GM19397 (cell line): ENCODE results near the gene PDE4DIP.
"Not testable (repeated sequence)": the region's sequence is repeated elsewhere in the genome, so short reads cannot be mapped to it uniquely, and the experiment has no call there.

ENCODE experiments used
- ATAC-seq: cut with Tn5 transposase; IDR thresholded peaks from one replicate; pipeline ENCODE4 v1.9.1; 2021; ENCODE audit warnings: mild to moderate bottlenecking, moderate library complexity; ENCODE audit not compliant: unreplicated experiment

PDE4DIP gene

DNA sequence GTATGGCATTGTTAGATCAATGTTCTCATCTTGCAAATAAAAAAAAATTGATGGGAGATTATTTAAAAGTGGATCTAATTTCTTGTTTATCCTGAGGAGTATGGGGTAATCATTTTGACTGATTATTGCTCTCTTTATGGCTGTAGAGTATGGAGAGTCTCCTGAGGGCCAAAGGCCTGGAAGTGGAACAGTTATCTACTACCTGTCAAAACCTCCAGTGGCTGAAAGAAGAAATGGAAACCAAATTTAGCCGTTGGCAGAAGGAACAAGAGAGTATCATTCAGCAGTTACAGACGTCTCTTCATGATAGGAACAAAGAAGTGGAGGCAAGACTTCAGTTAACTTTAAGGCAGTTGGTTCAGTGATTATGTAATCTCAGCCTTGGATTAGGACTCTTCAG lies 123.4 kb downstream of the PDE4DIP start:
- ATAC-seq = not testable (repeated sequence)

DNA sequence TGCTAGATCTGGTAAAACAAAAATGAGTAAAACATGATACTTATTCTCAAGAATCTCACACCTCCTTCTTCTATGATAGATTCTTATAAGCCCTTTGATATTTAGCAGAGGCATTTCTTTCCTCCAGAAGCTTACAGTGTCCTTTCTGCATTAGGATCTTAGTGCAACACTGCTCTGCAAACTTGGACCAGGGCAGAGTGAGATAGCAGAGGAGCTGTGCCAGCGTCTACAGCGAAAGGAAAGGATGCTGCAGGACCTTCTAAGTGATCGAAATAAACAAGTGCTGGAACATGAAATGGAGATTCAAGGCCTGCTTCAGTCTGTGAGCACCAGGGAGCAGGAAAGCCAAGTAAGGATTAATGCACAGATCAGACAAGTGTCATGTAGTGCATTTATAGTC lies 124.5 kb downstream of the PDE4DIP start:
- not testable (repeated sequence) for ATAC-seq

DNA sequence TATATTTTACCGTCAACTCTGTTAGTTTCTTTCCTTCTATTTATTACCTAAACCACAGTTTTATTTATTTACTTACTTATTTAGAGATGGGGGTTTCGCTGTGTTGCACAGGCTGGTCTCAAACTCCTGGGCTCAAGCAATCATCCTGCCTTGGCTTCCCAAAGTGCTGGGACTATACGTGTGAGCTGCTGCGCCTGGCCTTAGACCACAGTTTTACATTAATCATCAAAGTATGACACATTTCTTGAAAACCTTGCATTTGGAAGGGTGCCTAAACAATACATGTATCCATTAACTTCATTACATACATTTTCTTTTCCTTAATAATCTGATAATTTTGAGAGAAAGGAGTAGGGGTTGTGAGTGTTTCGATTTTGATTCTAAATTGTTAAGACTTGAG lies 124.9 kb downstream of the PDE4DIP start:
- ATAC-seq = not testable (repeated sequence)

DNA sequence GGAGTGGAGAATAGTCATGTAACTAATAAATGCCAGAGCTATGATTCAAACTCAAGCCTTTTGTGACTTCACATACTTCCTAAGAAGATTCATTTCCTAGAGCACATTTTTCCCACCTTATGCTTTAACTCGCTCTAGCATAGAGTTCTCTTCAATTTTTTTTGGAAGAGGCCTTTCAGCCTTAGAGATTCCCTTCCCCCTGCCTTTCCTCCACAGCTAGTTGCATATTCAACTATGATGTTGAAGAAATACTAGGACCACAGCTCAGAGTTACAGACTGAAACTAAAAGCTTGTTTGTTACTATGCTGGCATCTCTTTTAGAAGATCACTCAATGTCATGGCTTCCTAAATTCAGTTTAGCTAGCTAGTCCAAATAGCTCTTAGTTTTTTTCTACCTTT lies 131.2 kb downstream of the PDE4DIP start:
- ATAC-seq = not testable (repeated sequence)

DNA sequence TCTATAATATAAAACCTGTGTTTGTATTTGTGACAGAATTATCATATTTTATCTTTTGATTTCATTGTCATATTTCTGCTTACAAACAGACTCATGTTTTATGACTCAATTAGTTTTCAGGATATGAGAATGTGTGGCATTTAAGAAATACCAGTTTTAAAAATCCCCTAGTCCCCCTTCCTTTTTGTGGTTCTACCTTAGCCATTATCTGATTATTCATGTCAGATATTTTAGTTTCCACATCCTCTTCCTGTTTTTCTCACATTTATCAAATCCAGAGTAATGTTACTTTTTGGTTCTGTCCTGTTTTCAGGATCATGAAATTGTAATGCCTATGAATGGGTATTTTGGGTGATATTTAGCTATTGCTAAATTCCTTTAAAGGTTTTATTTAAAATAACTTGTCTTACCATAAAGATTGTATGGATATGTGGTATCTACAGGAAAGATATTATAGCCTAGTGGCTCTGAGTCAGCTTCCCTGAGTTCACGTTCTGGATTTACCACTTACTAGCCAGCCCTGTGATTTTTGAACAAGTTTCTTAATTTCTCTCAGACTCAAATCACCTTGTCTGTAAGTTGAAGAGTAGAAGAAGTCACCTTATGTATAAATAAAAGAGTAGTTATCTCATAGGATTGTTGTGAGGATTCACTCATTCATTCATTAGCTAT lies 131.8 kb downstream of the PDE4DIP start:
- not testable (repeated sequence) for ATAC-seq

DNA sequence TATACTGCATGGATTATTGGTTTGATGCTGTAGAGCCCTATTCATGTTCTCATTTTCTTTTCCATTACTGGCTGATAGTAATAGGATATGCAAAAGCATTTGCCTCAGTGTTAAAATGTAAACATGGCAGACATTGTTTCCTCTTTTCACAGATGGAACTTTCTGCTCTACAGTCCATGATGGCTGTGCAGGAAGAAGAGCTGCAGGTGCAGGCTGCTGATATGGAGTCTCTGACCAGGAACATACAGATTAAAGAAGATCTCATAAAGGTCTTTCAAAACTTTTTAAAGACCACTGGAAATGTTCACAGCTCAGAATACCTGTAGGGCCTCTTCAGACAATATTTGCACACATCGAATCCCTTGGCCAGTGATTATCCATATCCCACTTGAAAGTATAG lies 133.6 kb downstream of the PDE4DIP start:
- ATAC-seq = not testable (repeated sequence)

DNA sequence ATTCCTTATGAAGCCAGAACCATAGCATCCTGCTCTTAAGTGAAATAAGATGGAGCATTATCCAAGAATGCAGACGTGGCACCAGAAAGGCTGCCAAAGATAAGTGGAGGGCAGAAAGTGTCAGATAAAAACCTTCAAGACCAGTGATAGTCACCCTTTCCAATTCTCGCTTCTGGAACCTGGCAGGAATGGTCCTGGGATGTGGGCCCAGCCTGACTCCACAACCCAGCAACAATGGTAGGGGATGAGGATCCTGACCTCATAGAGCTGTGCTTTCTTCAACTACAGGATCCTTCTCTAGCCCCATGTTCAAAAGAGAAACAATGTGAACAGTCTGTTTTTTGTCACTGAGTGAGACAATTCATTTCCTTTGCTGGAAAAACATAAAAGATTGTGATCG lies 145.2 kb downstream of the PDE4DIP start:
- ATAC-seq = not testable (repeated sequence)

DNA sequence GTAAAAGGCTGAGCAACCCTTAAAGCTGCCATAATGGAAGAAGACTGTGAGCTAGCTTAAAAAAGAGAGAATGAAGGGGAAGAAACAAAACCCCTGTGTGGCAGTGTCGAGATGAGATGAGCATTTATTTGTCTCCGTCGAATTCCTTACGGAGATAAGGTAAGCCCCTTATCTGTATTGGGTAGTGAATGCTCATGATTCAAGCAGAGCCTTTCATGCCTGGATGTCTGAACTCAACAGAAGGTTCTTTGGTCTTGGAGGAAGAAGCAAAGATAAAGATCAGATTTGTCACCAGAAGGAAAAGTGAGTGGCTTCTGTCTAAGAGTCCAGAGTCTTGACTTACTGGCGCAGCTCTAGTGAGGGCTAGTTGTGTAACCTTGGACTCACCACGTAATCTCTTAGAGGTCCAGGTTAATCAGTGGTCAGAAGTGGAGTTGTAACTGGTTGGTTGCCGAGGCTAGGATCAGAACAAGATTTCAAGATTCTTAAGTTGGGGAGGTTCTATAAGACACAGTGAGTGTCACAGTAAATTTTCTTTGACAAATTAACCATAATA lies 146.1 kb downstream of the PDE4DIP start:
- not testable (repeated sequence) for ATAC-seq

DNA sequence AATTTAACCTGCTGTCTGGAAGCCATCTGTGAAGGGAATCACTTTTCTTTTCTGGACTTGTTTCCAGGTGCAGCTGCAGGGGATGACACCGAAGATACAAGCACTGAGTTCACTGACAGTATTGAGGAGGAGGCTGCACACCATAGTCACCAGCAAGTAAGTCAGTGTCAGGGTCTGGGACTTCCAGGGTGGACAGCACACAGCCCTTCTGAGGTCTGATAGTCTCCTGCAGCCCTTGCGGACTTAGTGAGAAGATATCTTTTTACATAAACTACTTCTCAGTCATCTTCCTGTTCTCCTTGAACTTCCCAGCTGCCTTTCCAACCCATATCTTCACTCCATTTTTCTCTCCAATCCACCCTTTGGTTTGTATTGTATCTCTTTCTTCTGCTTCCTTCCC lies 147.6 kb downstream of the PDE4DIP start:
- ATAC-seq = not testable (repeated sequence)

DNA sequence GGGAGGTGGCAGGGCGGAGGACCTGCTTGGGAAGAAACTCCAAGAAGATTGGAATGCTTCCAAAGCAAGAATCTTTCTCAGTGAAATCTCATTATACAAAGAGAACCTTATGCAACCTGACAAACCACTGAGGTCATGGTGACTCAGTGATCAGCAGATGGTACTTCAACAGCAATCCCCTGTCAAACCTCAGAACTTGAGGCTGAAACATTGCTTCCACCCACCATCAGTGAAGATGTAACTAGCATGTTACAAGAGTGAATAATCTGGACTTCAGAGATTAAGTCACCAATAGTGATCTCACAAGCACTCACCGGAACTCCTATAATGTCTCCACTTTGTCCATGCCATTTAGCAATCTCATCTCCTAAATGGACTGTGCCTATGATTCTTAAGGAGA lies 148.1 kb downstream of the PDE4DIP start:
- not testable (repeated sequence) for ATAC-seq

DNA sequence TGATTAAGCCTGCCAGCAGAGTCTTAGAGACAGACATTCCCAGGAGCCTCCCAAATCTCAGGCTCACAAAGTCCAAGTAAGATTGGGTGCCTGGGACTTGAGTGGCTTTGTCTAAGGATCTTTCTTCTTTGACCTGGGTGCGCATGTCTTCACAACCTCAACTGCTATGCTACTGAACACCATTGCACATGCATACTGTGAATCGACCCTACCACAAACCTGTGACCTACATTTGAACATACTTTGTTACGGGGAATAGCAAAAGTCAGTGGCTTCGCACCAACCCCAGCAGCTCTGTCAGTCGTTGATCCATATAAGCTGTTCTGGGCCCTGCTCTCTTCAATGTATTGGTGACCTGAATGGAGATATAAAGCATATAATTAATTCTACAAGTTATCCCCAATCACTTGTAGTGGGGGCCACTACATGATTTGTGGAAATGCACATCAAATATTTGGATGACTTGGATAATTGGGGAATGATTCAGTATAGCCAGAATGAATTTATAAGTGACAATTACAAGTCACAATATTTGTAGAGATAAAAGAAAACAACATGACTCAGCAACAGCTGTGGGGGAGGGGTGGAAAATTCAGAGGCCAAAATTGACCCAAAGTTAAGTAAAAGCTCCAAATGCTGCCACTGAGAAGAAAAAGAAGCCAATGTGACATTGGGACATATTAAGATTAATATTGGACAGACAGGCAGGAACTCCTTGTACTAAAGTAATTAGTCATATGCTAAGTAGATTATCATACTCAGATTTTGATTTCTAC lies 152.4 kb downstream of the PDE4DIP start:
- not testable (repeated sequence) for ATAC-seq

DNA sequence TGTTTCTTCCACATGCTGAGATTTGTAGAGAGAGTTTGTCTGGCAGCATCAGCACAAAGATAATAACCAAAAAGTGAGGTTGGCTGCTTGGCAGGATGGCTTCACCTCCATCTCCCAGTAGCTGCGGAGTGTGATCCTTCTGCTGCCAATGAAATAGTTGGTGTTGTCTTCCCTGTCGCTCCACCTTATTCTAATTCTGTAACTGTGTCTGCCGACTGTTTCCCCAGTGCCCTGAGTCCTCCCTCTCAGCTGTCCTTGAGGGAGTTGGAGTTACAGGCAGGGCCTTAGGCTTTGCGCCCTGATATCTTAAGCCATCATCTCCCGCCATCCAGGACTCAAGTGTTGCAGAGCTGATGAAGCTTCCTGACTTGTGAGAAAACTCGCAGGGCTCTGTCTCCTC lies 153.2 kb downstream of the PDE4DIP start:
- ATAC-seq = not testable (repeated sequence)

DNA sequence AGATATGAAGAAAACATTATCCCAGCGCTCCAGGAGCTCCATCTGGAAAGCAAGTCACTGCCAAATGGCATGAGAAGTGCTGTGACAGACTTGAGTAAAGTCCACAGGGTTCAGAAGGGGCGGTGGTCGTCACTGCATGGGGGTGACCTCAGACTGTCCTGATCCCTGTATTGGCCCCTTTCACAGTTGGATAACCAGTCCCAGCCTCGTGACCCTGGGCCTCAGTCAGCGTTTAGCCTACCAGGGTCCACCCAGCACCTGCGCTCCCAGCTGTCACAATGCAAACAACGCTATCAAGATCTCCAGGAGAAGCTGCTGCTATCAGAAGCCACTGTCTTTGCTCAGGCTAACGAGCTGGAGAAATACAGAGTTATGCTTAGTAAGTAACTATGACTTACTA lies 158.4 kb downstream of the PDE4DIP start:
- ATAC-seq = not testable (repeated sequence)

DNA sequence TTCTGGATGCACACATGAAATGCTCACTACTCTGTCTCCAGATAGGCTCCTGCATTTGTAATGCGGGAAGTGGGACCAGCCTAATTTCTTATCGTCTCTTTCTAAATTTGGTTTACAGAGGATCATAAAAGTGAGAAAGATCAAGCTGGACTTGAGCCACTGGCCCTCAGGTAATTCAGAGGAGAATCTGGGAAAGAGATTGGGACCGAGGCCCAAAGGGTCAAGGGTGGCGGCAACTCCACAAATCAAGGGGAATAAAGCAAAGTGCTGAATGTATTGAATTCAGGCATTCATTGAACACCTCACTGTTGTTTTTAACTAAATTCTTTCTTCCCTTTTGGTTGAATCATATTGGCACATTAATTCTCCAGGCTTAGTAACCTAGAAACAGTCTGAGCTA lies 164.1 kb downstream of the PDE4DIP start:
- ATAC-seq = not testable (repeated sequence)

DNA sequence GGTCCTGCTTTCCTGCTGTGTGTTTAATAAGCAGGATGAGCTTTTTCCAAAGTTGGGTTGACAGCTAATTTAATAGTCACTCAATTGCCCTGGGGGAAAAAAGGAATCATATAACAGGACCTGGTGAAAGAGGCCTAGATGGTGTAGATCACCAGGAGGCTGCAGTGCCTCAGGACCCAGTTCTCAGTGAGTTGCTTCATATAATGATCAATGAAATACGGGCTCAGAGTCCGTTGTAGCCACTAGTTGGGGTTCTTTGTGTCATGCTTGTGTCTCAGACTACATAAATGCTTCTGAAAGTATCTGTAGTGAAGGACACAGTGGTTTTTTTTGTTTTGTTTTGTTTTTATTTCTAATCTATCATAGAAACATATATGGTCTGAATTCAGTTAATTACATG lies 164.5 kb downstream of the PDE4DIP start:
- not testable (repeated sequence) for ATAC-seq

DNA sequence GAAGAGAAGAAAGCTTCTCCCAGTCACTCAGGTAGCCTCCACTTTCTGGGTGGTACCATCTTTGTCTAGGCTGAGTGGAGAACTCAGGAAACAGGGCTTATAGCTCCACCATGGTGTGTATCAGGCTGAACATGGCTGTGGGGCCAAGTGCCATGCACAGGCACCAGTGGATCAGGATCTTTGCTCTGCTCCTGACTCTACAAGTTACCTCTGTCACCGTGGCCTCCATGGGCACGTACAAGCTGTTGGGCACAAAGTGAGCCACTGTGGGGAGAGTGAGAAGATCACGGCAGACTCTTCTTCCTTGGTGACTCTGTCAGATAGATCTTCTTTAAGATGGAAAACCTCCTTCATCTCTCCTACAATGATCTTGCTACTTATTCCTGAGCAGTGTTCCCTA lies 165.5 kb downstream of the PDE4DIP start:
- ATAC-seq = not testable (repeated sequence)

DNA sequence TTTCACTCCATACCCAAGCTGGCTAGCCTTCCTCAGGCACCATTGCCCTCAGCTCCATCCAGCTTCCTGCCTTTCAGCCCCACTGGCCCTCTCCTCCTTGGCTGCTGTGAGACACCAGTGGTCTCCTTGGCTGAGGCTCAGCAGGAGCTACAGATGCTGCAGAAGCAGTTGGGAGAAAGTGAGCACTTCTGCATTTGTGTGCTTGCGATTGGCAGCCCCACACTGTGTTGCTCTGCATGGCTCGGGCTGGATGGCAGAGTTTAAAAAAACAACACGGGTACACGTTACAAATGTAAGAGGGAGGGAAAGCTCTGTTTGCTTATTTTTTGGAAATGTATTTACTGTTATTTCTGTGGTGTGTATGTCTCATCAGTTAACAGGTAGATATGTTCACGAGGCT lies 168.4 kb downstream of the PDE4DIP start:
- ATAC-seq = not testable (repeated sequence)

DNA sequence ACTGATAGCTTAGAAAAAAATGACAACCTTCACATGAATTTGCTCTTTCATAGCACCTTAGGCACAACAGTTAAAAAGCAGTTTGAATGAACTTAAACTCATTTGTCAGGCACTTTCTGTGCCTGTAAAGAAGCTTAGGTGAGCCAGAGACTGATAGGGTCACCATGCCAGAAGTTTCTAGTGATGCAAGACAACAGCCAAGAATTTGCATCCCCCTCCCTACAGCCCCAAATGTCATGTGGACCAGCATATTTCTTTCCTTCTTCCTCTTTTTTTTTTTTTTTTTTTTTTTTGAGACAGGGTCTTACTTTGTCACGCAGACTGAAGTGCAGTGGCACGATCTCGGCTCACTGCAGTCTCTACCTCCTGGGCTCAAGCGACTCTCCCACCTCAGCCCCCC lies 169.3 kb downstream of the PDE4DIP start:
- not testable (repeated sequence) for ATAC-seq

DNA sequence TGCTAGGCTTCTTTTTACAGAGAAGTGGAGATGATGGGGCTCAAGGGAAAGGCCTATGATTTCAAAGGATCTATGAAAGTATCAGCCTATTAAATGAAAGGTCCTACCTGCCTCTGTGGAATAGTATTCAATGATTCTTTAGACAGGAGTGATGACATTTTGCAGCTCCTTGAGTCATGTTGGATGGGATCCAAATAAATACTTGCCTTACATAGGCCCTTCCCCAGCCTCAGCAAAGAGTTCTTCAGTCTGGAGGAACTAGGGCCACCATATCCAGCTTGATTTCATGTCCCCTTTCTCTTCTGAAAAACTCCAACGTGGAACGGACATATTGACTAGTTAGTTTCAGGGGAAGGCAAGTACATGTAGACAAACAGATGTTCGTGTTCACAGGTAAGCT lies 171.3 kb downstream of the PDE4DIP start:
- ATAC-seq = not testable (repeated sequence)

DNA sequence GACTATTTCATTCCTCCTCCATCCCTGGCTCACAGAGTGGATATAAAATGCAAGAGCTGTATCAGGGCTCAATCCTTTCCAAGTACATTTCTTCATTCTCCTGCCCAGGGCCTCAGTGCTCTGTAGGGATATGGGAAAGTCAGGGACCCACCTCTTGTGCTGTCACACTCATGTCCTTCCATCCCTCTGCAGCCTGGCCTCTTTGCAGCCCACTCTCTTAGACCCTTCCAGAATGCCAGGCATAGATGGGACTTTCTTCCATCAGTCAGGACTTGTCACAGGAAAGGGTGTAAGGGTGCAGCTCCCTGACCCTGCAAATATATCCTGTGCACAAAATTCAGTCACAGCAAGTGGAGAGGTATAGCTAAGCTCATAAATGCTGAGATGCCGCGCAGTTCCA lies 172.4 kb downstream of the PDE4DIP start:
- not testable (repeated sequence) for ATAC-seq

DNA sequence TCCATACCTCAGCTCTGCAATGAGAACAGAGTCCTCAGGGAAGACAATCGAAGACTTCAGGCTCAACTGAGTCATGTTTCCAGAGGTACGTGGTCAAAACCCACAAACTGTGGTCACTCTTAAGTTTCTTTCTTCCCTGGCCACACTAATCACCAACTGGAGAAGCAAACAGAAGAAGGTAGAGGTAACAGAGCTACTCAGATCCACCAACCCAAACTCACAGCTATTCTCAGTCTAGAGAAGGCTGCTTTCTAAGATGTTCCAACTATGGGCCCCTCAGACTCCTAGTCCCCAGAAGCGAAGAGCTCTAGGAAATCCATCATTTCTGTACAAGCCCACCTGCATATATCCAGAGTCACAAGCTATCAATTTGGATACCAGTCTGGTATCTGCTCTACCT lies 174.3 kb downstream of the PDE4DIP start:
- ATAC-seq = not testable (repeated sequence)

DNA sequence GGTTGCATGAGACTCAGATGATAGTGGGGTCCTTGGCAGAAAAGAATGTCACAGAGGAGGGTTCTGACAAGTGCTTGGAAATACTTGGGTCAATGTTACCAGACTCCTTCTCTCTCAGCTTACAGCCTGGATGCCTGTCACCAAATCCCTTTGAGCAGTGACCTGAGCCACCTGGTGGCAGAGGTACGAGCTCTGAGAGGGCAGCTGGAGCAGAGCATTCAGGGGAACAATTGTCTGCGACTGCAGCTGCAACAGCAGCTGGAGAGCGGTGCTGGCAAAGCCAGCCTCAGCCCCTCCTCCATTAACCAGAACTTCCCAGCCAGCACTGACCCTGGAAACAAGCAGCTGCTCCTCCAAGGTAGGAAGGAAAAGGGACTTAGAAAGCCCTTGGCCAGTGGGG lies 180.1 kb downstream of the PDE4DIP start:
- not testable (repeated sequence) for ATAC-seq
